Nephron progenitor cell (in vitro differentiated cells): ENCODE data around the gene NR2F2.

Experiments
- DNase-seq: peaks from one replicate; pipeline ENCODE4 v3.0.0; 2021
- H3K27ac Mint-ChIP-seq: 2 replicates; pipeline ENCODE4 v1.8.0; 2021; ENCODE audit warnings: mild to moderate bottlenecking, moderate library complexity, mixed read lengths
- H3K27me3 Mint-ChIP-seq: 2 replicates; pipeline ENCODE4 v1.8.0; 2021; ENCODE audit warnings: mild to moderate bottlenecking, low read depth, mixed read lengths; ENCODE audit not compliant: poor library complexity
- H3K36me3 Mint-ChIP-seq: 2 replicates; pipeline ENCODE4 v1.8.0; 2021; ENCODE audit warnings: low read depth, mixed read lengths
- H3K4me1 Mint-ChIP-seq: 2 replicates; pipeline ENCODE4 v1.8.0; 2021; ENCODE audit warnings: mixed read lengths
- H3K4me3 Mint-ChIP-seq: 2 replicates; pipeline ENCODE4 v1.8.0; 2021; ENCODE audit warnings: mild to moderate bottlenecking, moderate library complexity, mixed read lengths
- H3K9me3 Mint-ChIP-seq: 2 replicates; pipeline ENCODE4 v1.8.0; 2021; ENCODE audit warnings: mild to moderate bottlenecking, moderate library complexity, mixed read lengths
- TF ChIP-seq, protein P1 (sequence below): fragments of 200-600 bp; sonication (generic); IDR thresholded peaks from 2 replicates; pipeline ENCODE4 v1.5.0; 2021; ENCODE audit warnings: antibody characterized with exemption

The NR2F2 gene

DNA sequence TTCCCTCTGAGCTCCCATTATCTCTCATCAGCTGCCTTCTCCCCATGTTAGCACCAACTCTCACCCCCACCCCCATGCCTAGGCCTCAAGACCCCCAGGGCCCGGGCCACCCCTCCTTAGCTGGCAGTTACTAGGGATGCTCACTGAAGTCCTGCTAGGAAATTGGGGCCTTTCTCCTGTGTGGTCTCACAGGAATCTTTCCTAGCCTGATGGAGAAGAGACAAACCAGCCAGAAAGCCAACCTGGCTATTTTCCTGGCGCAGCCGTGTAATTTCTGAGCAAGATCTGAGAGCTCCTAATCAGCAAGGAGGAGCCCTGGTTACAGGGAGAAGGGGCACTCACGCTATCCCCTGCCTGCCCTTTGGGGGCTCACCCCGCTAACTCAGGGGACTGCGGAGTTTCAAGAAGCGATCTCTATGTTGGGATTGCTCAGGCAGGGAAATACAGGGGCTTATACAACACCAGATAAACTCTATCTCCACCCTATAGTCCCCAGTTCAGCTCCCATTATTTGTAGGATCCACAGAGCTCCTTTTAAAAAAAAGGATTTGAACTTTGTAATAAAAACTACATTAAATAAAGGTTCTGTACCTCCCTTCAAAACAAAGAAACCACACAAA, 25.2 kb downstream of the NR2F2 start:
- TF ChIP-seq, protein P1, sequence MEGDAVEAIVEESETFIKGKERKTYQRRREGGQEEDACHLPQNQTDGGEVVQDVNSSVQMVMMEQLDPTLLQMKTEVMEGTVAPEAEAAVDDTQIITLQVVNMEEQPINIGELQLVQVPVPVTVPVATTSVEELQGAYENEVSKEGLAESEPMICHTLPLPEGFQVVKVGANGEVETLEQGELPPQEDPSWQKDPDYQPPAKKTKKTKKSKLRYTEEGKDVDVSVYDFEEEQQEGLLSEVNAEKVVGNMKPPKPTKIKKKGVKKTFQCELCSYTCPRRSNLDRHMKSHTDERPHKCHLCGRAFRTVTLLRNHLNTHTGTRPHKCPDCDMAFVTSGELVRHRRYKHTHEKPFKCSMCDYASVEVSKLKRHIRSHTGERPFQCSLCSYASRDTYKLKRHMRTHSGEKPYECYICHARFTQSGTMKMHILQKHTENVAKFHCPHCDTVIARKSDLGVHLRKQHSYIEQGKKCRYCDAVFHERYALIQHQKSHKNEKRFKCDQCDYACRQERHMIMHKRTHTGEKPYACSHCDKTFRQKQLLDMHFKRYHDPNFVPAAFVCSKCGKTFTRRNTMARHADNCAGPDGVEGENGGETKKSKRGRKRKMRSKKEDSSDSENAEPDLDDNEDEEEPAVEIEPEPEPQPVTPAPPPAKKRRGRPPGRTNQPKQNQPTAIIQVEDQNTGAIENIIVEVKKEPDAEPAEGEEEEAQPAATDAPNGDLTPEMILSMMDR, result no peak
- H3K27me3 Mint-ChIP-seq, result peaks cover 63% of the 10 kb centered on the region
- H3K4me3 Mint-ChIP-seq, result no peak overlapping the region
- H3K4me1 Mint-ChIP-seq, result peaks cover 56% of the 10 kb centered on the region
- no peak for DNase-seq
- H3K27ac Mint-ChIP-seq, result no peak overlapping the region
- no peaks in the 10 kb centered on the region for H3K9me3 Mint-ChIP-seq
- no peaks in the 10 kb centered on the region for H3K36me3 Mint-ChIP-seq

DNA sequence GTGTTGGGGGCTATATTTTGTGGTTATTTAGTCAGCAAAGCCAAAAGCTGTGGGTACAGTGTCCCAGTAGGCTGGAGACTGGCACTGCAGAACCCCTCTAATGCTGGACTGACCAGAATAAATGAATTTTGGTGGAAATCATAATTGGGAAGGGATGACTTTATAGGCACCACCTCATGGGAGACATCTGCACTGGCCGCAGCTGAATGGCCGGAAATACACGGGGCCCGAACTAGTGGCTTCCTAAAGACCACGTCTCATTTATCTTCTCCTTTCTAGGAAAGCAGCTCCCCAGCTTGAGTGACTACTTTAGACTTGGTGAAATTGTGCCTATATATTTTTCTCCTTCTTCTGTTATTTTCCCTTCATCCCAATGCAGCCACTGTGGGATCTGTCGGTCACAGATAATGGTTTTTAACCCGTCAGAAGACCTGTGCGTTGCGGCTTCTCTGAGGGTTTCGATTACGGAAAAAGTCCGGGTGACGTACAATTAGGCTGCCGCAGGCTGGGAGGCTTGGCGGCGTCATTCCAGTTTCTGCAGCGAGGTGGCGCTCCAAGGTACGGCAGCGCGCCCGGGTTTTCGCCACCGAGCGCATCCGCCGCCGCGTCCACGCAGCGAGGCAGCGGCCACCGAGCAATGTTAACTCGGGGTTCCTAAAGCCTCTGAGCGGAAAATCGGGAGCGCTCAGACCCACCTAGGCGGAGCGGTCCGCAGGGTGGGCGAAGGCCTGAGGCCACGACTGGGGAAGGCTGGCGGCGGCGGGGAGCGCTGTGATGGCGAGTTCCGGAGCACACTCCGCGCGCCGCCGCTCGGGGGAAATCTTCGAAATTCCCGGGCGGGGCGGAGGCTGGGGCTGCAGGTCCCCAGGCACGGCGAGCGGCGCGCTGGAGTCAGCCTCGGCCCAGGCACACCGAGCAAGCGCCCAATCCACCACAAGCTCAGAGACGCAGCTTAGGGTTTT, 26.3 kb downstream of the NR2F2 start:
- H3K27ac Mint-ChIP-seq, result no peak overlapping the region
- peak; percentile 96 for DNase-seq
- H3K27me3 Mint-ChIP-seq, result peaks cover 63% of the 10 kb centered on the region

DNA sequence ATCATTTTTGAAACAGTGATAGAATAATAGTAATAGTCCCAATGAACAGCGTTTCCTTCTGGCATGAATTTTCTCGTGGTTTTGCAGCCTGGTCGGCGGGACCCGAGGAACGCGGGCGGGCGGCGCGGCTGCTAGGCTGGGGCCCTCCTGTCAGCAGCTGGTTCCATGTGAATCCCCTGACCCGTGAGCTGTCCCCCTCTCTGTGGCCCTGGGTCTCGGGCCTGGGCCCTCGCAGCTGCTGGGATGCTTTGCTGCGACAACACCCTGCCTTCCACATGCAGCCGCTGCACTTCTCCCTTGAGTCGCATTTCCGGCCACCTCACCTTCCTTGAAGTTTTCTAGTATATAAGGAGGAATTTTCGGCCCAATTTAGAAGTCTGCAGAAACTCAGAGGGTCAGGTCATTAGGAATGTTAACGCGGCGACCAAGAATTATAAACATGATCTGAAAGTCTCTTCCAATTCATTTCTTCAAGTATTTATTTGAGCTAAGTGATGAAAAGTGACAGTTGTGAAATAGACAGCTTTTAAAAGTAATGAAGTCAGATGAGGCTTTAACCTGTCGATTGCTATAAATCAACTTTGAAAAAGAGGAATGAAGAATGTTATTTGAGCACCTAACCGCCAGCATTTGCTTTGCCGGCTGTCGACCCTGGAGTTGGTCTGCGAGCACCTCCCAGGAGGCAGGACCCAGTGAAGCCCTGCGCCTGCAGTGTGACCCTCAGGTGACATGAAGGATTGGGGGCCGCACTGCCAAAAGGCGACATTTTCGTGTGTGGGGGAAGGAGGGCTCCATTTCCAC, 27.7 kb downstream of the NR2F2 start:
- Mint-ChIP-seq H3K27ac (no peak overlapping the region), H3K4me1 (peaks cover 58% of the 10 kb centered on the region), H3K27me3 (peaks cover 65% of the 10 kb centered on the region), H3K4me3 (no peak overlapping the region), H3K9me3 (no peaks in the 10 kb centered on the region), H3K36me3 (no peaks in the 10 kb centered on the region)
- no peak for DNase-seq
- TF ChIP-seq, protein P1, result no peak

More for the DNA sequence above, 26.3 kb downstream of the NR2F2 start:
- peaks cover 55% of the 10 kb centered on the region for H3K4me1 Mint-ChIP-seq
- no peaks in the 10 kb centered on the region for H3K9me3 Mint-ChIP-seq
- H3K36me3 Mint-ChIP-seq, result no peaks in the 10 kb centered on the region
- TF ChIP-seq, protein P1, result peak; percentile 97
- H3K4me3 Mint-ChIP-seq, result no peak overlapping the region

DNA sequence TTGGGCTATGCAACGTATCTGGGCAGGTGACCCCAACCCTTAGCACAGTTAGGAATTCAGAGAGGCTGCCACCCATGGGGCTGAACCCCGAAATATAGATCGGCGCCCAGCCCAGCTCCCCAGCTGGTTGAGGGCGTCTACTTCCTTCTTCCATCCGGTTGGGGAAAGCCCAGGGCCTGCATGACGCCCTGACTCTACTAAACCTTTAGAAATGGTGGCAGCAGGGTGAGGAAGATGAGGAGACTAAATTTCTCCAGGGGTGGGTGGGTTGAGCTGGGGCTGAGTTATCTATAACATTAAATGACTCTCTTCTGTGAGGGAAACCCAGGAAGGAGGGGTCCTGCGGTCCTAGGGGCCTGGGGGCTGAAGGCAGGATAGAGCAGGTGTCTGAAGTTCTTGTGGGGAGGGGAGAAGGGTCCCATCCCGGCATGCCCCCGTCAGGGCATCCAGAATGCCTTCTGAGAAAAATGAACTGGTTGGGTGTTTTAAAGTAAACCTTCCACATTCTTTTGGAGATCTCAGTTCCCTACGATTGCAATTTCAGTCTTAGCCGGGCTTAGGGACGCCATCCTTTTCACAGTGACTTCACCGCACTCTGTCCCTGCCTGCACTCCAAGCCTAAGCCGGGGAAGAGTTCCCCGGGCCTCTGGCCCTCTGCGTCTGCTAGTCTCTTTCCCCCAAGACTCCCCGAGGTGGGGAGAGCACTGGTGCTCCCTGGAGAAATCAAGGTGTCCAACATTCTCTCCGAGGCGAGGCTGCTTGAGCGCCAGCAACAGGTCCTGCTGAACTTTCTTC, 28.5 kb downstream of the NR2F2 start:
- TF ChIP-seq, protein P1, result no peak
- H3K9me3 Mint-ChIP-seq, result no peaks in the 10 kb centered on the region
- DNase-seq, result no peak
- no peaks in the 10 kb centered on the region for H3K36me3 Mint-ChIP-seq
- H3K4me3 Mint-ChIP-seq, result no peak overlapping the region
- no peak overlapping the region for H3K27ac Mint-ChIP-seq
- H3K4me1 Mint-ChIP-seq, result peaks cover 60% of the 10 kb centered on the region
- peaks cover 65% of the 10 kb centered on the region for H3K27me3 Mint-ChIP-seq
